GM19025 (cell line): Measurements from ENCODE around the gene THRAP3.

Source experiments
- ATAC-seq: cut with Tn5 transposase; IDR thresholded peaks from one replicate; pipeline ENCODE4 v1.9.1; 2021; ENCODE audit warnings: mild to moderate bottlenecking, low read depth, moderate library complexity; ENCODE audit not compliant: unreplicated experiment

The THRAP3 gene

GRCh38 chr1:36322041-36322785 is 98.0 kb downstream of the THRAP3 start:
- ATAC-seq: no peak

- ATAC-seq: no peak
Measured at GRCh38 chr1:36322786-36323635, 98.8 kb downstream of the THRAP3 start.

GRCh38 chr1:36323636-36324352 is 99.6 kb downstream of the THRAP3 start, which contains the start of gene EVA1B:
TSS of gene EVA1B (minus strand) at chr1:36323645. CDS start at chr1:36323037, 608 bp downstream.
- no peak for ATAC-seq

DNA sequence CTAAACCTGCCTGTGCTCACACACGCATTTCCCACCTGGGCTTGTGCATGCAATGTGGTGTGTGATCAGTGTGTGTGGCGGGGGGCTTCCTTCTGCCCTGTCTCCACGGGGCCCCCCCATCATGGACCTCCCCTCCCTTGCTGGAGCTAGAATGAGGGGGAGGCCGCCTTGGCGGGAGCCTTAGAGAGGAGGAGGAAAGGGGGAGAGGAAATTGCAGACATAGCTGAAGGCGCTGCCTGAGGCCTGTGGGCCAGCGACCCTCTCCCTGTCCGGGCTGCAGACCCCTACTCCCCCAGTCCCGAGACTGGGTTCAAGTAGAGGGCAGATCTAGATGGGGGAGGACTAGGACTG is 100.1 kb downstream of the THRAP3 start:
- no peak for ATAC-seq

DNA sequence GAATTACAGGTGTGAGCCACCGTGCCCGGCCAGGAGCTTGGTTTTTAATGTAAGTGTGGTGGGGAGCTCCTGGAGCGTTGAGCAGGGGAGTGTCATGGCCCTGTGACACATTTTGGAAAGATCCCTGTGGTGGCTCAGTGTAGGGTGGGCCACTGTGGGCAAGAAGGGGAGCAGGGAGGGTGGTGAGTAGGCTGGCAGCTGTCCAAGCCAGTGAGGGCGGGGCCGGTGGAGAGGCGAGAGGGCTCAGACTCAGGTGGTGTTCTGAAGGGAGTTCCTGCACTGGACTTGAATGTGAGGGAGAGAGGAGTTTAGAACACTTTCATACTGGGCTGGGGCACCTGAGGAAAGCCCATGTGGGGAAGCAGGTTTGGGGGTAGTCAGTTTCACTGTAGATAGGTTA is 102.3 kb downstream of the THRAP3 start:
- ATAC-seq: no peak

DNA sequence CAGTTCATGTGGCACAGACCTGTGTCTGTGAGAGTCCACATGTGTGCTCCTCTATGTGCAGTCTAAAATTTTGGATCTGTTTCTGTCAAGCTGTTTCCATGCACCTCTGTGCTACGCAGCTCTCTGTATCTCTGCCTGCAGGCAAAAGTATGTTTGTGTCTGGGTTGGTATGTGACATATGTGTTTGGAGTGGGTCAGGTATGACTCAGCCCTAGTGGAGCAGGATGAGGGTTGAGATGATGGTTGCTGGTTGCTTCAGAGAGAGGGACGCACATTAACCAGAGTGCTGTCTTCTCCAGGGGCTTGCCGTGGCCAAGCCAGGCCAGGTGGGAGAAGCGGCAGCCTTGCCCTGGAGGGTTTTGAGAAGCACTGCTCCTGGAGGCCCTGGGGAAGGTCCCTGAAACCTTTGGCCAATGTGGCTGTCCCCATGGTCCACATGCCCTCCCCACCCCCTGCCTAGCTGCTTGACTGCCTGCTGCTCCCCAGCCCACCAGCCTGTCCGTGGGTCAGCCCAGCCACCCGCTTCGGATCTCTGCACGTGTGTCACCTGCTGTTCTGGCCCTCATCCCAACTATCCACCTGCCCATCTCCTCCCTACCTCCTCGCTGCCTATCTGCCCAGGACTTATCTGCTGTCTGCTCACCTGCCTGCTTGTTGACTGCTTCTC is 103.3 kb downstream of the THRAP3 start:
- ATAC-seq: no peak

DNA sequence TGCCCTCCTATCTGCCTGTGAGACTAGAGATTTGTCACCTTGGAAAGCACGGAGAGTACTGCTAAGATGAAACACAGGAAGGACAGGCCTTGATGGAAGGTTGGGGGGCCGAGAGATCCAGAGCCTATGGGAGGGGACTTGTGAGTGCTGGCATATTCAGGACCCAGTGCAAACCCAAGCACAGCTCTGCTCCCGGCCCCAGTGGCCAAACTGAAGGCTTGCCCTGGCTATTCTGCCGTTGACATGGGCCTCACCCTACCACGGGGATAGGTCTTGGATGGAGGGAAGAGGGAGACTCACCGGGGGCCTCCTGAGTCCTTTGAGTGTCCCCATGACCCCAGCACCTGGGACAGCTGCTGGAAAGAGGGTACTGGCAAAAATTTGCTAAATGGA is 103.8 kb downstream of the THRAP3 start:
- ATAC-seq: no peak

DNA sequence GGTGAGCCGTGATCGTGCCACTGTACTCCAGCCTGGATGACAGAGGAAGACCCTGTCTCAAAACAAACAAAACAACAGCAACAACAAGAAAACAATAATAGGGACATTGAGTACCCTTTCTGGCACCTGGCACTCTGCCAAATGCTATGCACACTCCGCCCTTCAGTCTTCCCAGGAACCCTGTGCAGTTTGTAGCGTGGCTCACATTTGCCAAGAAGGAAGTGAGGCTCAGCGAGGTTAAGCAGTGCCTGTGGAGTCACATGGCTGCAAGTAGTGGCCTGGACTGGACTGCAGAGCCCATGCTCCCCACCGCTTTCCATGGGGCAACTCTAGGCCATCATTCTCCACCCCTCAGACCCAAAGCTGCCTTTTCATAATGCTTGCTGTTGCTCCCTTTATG is 104.5 kb downstream of the THRAP3 start:
- no peak for ATAC-seq

GRCh38 chr1:36329817-36330216 is 105.6 kb downstream of the THRAP3 start:
- ATAC-seq: no peak

GRCh38 chr1:36330940-36331339 is 106.7 kb downstream of the THRAP3 start:
- ATAC-seq: no peak

- no peak for ATAC-seq
Measured at GRCh38 chr1:36337830-36338229, 113.6 kb downstream of the THRAP3 start.

GRCh38 chr1:36339215-36339614 is 115.0 kb downstream of the THRAP3 start:
- no peak for ATAC-seq

DNA sequence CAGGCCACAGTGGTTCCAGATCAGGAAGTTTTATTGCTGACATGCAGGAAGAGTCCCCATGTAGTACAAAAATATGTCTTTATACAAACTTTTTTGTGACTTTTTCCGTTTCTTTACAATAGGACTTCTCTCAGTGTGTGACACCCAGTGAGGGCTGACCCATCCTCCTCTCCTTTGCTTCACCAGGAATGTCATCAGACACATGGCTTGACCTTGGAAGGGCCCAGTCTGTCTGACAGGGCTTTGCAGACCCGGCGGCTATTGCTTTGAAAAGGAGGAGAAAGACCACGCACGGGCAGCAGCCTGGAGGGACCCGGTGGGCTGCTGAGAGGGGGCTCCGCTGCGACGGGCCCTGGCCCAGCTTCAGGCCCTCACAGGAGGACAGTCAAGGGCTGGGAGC is 115.4 kb downstream of the THRAP3 start:
- no peak for ATAC-seq

GRCh38 chr1:36341626-36342320 is 117.5 kb downstream of the THRAP3 start:
- ATAC-seq: no peak

GRCh38 chr1:36342426-36343185 is 118.4 kb downstream of the THRAP3 start:
- no peak for ATAC-seq

DNA sequence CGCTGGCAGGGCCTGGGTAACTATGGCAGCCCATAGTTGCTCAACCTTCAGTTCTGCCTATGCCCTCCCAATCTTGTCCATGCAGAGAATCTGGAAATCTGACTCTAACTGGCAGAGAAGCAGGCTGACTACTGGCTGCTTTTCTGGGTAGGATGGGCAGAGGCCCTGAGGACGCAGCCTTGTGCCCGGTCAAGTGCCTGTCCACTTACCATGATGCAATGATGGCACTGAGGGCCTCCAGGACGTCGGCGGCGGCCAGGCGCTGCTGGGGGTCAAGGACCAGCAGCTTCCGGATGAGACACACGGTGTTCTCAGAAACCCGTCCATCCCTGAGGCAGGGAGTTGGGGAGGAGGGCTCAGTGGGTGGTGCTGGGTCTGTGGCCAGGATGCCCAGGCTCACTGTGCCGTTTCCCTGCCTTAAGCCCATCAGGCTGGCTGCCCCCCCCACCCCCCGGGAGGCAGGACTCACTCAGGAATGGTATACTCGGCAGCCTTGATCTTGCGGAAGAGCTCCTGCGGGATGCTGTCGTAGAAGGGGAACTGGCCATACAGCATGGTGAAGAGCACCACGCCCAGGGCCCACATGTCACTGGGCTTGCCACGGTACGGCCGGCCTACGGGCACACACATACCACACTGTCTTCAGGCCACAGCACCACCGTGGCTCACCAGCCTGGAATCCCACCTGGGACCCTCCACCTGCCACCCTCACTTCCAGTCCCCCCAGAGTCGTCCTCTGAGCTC is 119.6 kb downstream of the THRAP3 start:
- ATAC-seq: no peak

DNA sequence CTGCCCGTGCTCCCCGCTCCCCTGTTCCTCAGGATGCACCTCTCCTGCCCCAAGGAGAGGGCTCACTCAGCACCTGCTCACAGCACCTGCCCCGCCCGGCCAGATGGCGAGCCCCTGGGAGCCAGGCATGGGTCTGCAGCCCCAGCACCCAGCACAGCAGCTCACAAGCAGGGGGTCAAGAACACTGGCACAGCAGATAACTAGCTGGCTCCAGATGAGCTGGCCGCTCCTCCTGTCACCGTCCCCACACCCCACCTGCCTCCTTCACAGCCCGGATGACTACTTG is 120.1 kb downstream of the THRAP3 start:
- no peak for ATAC-seq

- no peak for ATAC-seq
Measured at GRCh38 chr1:36345353-36345752, 121.1 kb downstream of the THRAP3 start.
